ENCODE data around the gene RAB3B. TPM values are rescaled to one million over a fixed set of nuclear protein-coding genes. Genes with fewer than 3 reads are reported as not detected.

Gene RAB3B
- total and polyA plus RNA-seq, 2 of the 4 experiments (the other 2 are of a cell fraction), result 33.6 to 78.5 TPM

- no peaks in the 10 kb centered on the region for H3K27me3 ChIP-seq (ENCODE audit: control insufficient read depth, insufficient read depth, low read length)
- no TSS peak for BruUV-seq (replicated peaks)
- no peak overlapping the region for H3K4me2 ChIP-seq (ENCODE audit: low read depth, low read length)
- DNase-seq, result no peak
- H3K79me1 ChIP-seq (ENCODE audit: low read depth in 1 of 2, low read length in 2 of 2), result peaks cover 41 to 72% of the 10 kb centered on the region in 2 experiments
- H2BK5ac ChIP-seq (ENCODE audit: low read depth, low read length, poor library complexity, severe bottlenecking), result no peak overlapping the region
- H2AK9ac ChIP-seq (replicated peaks; ENCODE audit: low read depth, low read length, poor library complexity), result no peak overlapping the region
- no peak overlapping the region for H3K27ac ChIP-seq (ENCODE audit: insufficient read depth, low read length)
- no peak overlapping the region for H2BK20ac ChIP-seq (ENCODE audit: low read depth, low read length)
- intact Hi-C loops (cut with micrococcal nuclease), result no loop called here
- CTCF ChIA-PET, result no interaction called here
- no peak overlapping the region for H2BK15ac ChIP-seq (ENCODE audit: low read depth, low read length)
- H2BK120ac ChIP-seq (ENCODE audit: low read depth, low read length), result no peak overlapping the region
- H3K14ac ChIP-seq (replicated peaks; ENCODE audit: low read depth, low read length), result no peak overlapping the region
- no peak overlapping the region for H2AK5ac ChIP-seq (ENCODE audit: low read depth, low read length)
- POLR2A ChIA-PET (ENCODE audit: unreplicated experiment), result no interaction called here
- no peak overlapping the region for H3K9ac ChIP-seq (ENCODE audit: low read depth, low read length)
- H3K18ac ChIP-seq (ENCODE audit: low read depth, low read length), result no peak overlapping the region
- H4K5ac ChIP-seq (ENCODE audit: low read depth, low read length), result no peak overlapping the region
- H4K91ac ChIP-seq (ENCODE audit: insufficient read depth, low read depth, low read length), result no peak overlapping the region
- H4K8ac ChIP-seq (ENCODE audit: low read depth in 2 of 2, low read length in 2 of 2), result no peak overlapping the region
- peaks cover 9% of the 10 kb centered on the region for H3K9me3 ChIP-seq (ENCODE audit: control insufficient read depth, insufficient read depth, low read length)
- WGBS, 2 experiments (ENCODE audit: extremely low coverage in 2 of 2, insufficient read length in 1 of 2), result no CpG with 5 or more reads among the region's 2 CpGs
- in situ Hi-C loops (cut with MboI; ENCODE audit: low sequenced_read_pairs), result no loop called here
- no peak overlapping the region for H3K4me3 ChIP-seq (ENCODE audit: insufficient read depth, low read depth, low read length)
- dilution Hi-C loops (cut with HindIII; ENCODE audit: low sequenced_read_pairs, unreplicated experiment), result loop anchor here (10.0 kb wide), 1 partner anchor 57 kb away; no protein-coding TSS in a partner anchor
- H3K36me3 ChIP-seq (ENCODE audit: control insufficient read depth, insufficient read depth, low read length), result peaks cover 12% of the 10 kb centered on the region
- no peak for ATAC-seq (ENCODE audit: low read depth)
- no peak overlapping the region for H3K4ac ChIP-seq (ENCODE audit: low read depth, low read length)
- H3K9me1 ChIP-seq (ENCODE audit: insufficient read depth, low read length), result peaks cover 4% of the 10 kb centered on the region; the same call in 1 of the 2 replicates
- no peak overlapping the region for H3K56ac ChIP-seq (ENCODE audit: extremely low read depth, insufficient read depth, low read length)
- TF ChIP-seq CEBPB (IDR thresholded peaks at IDR 0.05; ENCODE audit: low read depth, low read length), result no peak
- TF ChIP-seq MAZ (IDR thresholded peaks at IDR 0.05; ENCODE audit: borderline replicate concordance, low read depth, low read length), result no peak
- TF ChIP-seq POLR2A (IDR thresholded peaks at IDR 0.05; ENCODE audit: low read depth, low read length), result no peak
- no peak for TF ChIP-seq CHD1 (IDR thresholded peaks at IDR 0.05; ENCODE audit: low read depth, low read length)
- no peak for TF ChIP-seq RCOR1 (IDR thresholded peaks at IDR 0.05; ENCODE audit: insufficient replicate concordance, low read length)
- no peak for TF ChIP-seq ELK1 (IDR thresholded peaks at IDR 0.05; ENCODE audit: borderline replicate concordance, low read depth, low read length)
- no peak for TF ChIP-seq RAD21 (IDR thresholded peaks at IDR 0.05; ENCODE audit: low read length)
- no peak for TF ChIP-seq MXI1 (IDR thresholded peaks at IDR 0.05; ENCODE audit: borderline replicate concordance, low read depth, low read length)
- TF ChIP-seq RFX5 (IDR thresholded peaks at IDR 0.05; ENCODE audit: low read depth, low read length), result no peak
- no peak for TF ChIP-seq CTCF (conservative IDR thresholded peaks at IDR 0.05; ENCODE audit: low read depth, low read length)
- TF ChIP-seq USF2 (IDR thresholded peaks at IDR 0.05; ENCODE audit: low read depth, low read length), result no peak
- TF ChIP-seq BHLHE40 (IDR thresholded peaks at IDR 0.05; ENCODE audit: low read depth, low read length), result no peak
- no peak for TF ChIP-seq SMC3 (IDR thresholded peaks at IDR 0.05; ENCODE audit: low read depth, low read length)
- TF ChIP-seq NFE2L2 (IDR thresholded peaks at IDR 0.05; ENCODE audit: low read depth, low read length), result no peak
- TF ChIP-seq MAFK (IDR thresholded peaks at IDR 0.05; ENCODE audit: low read depth, low read length), result no peak
- peaks cover 8% of the 10 kb centered on the region for H3K4me1 ChIP-seq (ENCODE audit: control insufficient read depth, insufficient read depth, low read length)
- no peak overlapping the region for H3K23ac ChIP-seq (ENCODE audit: low read depth, low read length)
- H2AFZ ChIP-seq (replicated peaks; ENCODE audit: low read length, poor library complexity), result no peak overlapping the region
- no peaks in the 10 kb centered on the region for H4K20me1 ChIP-seq (ENCODE audit: insufficient read depth, low read length)
These were observed 48.2 kb downstream of the RAB3B start for GRCh38 chr1:51942281-51942680.

Data from IMR-90 (cell line).